Endothelial cell of hepatic sinusoid (primary cell): ENCODE results near the gene SMPD3.

Source experiments
- in situ Hi-C: cut with HindIII; loops from 2 replicates; pipeline ENCODE4 v1.10.0; 2017; ENCODE audit warnings: low sequenced_read_pairs

SMPD3 gene

GRCh38 chr16:68406458-68407152, 41.7 kb downstream of the SMPD3 start:
- in situ Hi-C loops, result no loop called here

GRCh38 chr16:68404736-68405345, 43.5 kb downstream of the SMPD3 start:
- in situ Hi-C loops, result no loop called here

GRCh38 chr16:68403704-68404103, 44.6 kb downstream of the SMPD3 start:
- in situ Hi-C loops, result no loop called here

DNA sequence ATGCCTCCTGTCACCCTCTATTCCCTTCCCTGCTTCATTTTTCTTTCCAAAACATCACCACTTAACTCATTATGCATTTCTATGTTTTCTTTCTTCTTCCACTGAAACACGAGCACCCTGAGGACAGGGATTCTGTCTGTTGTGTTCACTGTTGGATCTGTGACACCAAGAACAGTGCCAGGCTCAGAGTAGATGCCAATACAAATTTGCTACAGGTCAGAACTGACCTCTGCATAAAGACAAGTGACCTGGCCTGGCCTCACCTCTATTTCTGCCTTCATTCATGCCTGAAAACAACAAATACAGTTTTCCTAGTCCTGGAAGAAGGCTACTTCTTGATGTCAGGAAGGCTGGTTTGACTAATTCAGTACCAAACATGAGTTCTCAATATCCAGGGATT, 45.1 kb downstream of the SMPD3 start:
- in situ Hi-C loops, result no loop called here

- in situ Hi-C loops, result no loop called here
Measured at GRCh38 chr16:68402748-68403040, 45.6 kb downstream of the SMPD3 start.

GRCh38 chr16:68401871-68402747, 46.2 kb downstream of the SMPD3 start:
- in situ Hi-C loops, result no loop called here

GRCh38 chr16:68400924-68401460, 47.3 kb downstream of the SMPD3 start:
- in situ Hi-C loops, result no loop called here

- in situ Hi-C loops, result no loop called here
Measured at GRCh38 chr16:68400083-68400923, 48.0 kb downstream of the SMPD3 start.

DNA sequence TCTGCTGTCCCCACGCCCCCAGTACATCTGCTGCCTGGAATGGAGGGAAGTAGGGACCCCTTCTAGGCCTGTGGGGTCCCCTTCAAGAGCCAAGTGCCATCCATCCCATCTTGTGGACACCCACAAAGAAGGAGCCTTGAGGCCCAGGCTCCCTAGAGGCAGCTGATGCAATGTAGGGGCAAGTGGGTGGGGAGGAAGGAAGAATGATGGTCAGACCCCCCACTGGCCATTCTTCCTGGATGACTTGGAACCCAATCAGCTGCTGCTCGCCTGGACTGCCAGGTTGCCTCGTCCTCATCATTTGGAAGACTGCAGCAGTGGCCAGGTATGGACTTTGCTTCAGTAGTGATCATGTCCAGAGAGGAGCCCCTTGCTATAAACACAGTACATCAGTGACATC, 48.9 kb downstream of the SMPD3 start:
- in situ Hi-C loops, result loop anchor here (5.0 kb wide), 2 partner anchors 73 to 103 kb away; no protein-coding TSS in a partner anchor

DNA sequence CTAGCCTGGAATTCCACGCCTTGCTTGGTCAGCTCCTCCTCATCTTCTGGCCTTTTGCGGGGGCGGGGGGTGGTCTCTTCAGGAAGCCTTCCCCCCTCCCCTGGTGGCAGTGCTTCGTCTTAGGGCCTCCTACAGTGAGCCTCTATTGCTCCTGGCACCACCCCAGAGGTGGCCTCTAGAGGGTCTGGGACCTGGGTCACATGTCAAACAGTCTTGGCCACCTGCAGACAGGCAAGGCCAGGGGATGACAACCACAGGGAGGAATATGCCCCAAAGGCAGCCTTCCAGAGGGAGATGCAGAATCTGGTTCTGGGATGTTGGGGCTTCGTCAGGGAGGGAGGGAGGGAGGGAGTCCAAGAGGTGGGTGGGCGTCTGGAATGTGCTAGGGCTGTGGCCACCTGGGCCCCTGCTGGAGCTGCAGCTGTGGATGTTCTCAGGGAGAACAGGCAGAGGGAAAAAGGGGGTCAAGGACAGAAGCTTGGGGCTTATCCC, 50.6 kb downstream of the SMPD3 start:
- in situ Hi-C loops, result loop anchor here (5.0 kb wide), 2 partner anchors 75 to 105 kb away; no protein-coding TSS in a partner anchor

GRCh38 chr16:68396481-68396880, 51.8 kb downstream of the SMPD3 start:
- in situ Hi-C loops, result loop anchor here (5.0 kb wide), 2 partner anchors 76 to 106 kb away; no protein-coding TSS in a partner anchor

DNA sequence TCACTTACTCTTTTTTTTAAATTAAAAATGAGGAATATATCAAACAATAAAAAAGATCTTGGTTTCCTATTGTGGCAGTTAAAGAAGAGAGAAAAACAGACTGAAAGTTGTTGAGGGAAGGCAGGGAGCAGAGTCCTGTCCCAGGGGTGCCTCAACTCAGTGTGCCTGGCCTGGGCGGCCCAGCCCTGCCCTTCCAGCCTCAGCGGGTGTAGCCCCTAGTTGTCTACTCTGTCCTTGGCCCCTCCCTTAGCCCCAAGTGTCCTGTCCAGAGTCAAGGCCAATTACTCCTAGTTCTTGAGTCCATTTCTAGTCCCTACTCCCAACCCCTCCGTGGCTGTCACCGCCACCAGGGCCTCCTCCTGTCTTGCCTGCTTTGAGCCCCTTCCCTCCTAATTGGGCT, 52.5 kb downstream of the SMPD3 start:
- in situ Hi-C loops, result loop anchor here (5.0 kb wide), 2 partner anchors 76 to 106 kb away; no protein-coding TSS in a partner anchor

DNA sequence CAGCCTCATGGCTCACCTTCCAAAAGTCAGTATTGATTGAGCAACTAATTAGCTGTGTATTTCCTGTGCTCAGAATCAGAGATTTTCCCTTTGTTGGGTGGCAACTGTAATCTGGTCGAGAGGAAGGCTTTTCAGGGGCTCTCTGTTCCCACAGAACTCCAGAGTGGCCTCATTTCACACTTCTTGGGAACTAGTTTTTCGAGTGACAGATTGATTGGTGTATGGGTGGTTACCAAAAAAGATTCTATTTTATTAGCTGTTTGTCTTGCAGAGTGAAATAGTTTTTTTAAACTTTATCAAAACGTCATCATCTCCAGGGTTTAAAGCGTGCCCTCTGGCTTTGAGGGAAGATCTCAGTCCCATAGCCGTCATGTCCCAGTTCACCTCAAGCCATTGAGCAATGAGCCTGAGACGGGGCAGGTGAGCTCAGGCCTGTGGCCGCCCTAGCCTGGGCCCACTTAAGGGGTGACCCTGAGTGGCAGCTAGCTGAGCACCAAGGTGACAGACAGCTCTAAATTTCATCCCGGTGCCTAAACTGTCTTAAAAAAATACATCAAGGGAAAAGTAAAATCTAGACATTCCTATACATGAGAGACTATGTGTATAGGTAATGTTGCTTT, 53.0 kb downstream of the SMPD3 start:
- in situ Hi-C loops, result loop anchor here (5.0 kb wide), 2 partner anchors 77 to 107 kb away; no protein-coding TSS in a partner anchor

DNA sequence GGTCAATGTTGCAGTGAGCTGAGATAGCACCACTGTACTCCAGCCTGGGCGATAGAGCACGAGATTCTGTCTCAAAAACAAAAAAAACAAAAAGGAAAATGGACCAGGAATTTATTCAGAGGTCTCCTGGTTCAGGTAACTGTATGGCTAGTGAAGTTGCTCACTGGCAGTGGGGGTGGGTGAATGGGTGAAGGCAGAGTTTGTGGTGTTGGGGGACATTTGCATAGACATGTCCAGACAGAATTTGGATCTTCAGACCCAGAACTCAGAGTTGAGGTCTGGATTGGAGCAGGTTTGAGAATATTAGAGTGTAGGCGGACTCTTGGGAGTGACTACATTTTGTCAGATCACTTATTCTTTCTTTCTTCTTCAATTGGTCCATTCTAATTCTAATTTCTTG, 55.0 kb downstream of the SMPD3 start:
- in situ Hi-C loops, result no loop called here

DNA sequence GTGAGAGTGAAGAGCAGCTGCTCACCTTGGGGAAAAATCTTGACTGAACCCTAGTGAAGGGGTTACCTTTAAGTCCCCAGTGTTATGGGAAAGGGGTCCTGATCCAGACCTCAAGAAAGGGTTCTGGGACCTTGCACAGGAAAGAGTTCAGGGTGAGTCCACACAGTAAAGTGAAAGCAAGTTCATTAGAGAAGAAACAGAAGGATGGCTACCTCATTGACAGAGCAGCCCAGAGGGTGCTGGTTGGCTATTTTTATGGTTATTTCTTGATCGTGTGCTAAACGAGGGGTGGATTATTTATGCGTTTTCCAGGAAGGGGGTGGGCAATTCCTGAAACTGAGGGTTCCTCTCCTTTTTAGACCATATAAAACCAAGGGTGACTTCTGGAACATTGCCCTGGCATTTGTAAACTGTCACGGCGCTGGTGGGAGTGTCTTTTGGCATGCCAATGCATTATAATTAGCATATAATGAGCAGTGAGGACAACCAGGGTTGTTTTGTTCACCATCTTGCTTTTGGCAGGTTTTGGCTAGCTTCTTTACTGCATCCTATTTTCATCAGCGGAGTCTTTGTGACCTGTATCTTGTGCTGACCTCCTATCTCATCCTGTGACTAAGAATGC, 58.4 kb downstream of the SMPD3 start:
- in situ Hi-C loops, result no loop called here

DNA sequence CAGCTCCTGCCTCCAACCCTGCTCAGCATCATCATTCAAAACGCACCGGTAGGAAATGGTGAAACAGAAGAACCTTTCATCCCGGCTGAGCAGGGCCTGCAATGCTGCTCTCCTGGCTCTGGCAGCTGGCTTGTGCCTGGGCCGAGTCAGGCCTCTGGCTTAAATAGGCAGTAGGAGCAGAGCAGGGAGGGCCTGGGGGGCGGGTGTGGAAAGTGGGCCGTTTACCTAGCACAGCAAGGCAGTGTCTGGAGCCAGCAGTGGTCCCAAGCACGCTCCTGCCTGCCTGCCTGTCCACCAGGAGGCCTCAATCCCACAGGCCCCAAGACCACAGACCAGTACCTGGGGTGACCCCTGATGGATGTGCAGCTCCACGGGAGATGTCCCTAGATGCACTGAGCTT, 59.3 kb downstream of the SMPD3 start:
- in situ Hi-C loops, result no loop called here

DNA sequence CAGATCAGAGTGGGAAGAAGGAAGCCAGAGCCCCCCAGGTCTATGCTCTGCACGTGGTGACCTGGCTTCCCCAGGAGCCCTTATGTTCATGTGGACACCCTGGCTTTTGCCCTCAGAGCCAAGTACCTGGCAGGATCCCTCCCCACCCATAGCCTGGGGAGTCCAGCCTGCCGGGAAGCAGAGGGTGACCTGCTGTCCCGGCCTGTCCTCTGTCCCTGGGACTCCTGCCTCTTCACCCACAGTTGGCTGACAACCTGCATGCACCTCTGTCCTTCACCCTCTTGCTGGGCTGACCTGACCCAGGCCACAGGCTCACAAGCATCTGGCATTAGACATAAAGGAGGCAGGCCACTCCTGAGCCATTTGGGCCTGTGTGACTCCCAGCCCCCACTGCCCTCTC, 60.2 kb downstream of the SMPD3 start:
- in situ Hi-C loops, result no loop called here

DNA sequence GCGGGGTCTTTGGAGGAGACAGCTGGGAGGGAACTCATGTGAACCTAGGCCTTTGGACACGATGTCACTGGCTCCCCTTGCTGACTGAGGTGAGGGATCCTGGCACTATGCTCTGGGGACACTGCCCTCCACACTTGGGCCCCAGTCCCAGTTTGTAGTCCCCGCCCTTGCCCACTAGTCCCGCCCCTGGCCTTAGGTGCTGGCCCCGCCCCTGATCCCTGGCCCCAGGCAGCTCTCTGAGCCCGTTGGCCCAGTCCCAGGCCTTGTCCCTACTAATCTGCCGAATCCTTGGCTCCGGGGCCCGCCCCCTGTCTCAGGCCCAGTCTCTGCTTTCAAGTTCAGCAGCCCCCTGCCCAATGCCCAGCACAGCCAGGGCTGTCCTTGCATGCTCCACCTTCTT, 61.0 kb downstream of the SMPD3 start:
- in situ Hi-C loops, result no loop called here

GRCh38 chr16:68386628-68387027, 61.7 kb downstream of the SMPD3 start:
- in situ Hi-C loops, result no loop called here
